ENCODE data around the gene ALB.

Gene ALB

DNA sequence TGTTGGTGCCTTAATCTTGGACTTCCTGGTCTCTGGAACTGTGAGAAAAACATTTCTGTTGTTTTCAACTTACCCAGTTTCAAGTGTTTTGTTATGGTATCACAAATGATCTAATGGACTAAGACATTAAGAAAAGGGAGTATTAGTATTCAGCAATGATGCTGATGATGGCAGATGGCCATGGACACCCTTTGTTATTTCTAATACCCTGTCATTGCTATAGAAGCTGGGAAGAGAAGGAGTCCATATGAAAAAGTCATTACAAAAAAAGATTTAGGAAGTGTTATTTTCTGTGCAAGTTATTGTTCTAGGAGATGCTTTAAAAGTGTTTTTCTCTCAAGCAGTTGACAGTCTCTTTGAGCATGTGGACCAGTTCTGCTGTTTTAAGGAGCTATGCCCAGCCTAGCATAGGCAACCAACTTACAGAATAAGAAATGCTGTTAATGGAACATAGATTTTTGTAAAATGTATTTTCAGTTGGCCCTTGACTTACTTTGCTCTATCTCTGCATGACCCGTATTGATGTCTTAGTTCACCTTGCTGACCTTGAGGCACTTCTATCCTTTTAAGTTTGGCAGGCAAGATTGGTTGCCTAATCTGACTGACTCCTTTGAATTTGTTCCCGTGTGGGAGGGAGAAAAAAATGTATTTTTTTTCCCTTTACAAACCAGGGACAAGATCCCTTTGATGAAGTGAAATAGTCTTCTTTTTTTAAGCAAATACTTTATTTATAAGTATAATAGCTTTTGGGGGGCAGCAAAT lies 25.9 kb downstream of the ALB start:
- DNase-seq (ENCODE audit: low read depth in 2 of 2): no peak

DNA sequence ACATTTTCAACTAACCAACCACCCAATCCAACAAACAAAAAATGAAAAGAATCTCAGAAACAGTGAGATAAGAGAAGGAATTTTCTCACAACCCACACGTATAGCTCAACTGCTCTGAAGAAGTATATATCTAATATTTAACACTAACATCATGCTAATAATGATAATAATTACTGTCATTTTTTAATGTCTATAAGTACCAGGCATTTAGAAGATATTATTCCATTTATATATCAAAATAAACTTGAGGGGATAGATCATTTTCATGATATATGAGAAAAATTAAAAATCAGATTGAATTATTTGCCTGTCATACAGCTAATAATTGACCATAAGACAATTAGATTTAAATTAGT lies 27.7 kb downstream of the ALB start:
- DNase-seq (ENCODE audit: low read depth in 2 of 2): no peak

DNA sequence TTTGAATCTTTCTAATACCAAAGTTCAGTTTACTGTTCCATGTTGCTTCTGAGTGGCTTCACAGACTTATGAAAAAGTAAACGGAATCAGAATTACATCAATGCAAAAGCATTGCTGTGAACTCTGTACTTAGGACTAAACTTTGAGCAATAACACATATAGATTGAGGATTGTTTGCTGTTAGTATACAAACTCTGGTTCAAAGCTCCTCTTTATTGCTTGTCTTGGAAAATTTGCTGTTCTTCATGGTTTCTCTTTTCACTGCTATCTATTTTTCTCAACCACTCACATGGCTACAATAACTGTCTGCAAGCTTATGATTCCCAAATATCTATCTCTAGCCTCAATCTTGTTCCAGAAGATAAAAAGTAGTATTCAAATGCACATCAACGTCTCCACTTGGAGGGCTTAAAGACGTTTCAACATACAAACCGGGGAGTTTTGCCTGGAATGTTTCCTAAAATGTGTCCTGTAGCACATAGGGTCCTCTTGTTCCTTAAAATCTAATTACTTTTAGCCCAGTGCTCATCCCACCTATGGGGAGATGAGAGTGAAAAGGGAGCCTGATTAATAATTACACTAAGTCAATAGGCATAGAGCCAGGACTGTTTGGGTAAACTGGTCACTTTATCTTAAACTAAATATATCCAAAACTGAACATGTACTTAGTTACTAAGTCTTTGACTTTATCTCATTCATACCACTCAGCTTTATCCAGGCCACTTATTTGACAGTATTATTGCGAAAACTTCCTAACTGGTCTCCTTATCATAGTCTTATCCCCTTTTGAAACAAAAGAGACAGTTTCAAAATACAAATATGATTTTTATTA lies 28.3 kb downstream of the ALB start:
- DNase-seq (ENCODE audit: low read depth in 2 of 2): no peak

DNA sequence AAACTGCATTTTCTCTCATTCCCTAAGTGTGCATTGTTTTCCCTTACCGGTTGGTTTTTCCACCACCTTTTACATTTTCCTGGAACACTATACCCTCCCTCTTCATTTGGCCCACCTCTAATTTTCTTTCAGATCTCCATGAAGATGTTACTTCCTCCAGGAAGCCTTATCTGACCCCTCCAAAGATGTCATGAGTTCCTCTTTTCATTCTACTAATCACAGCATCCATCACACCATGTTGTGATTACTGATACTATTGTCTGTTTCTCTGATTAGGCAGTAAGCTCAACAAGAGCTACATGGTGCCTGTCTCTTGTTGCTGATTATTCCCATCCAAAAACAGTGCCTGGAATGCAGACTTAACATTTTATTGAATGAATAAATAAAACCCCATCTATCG lies 29.1 kb downstream of the ALB start:
- DNase-seq (ENCODE audit: low read depth in 2 of 2): no peak

DNA sequence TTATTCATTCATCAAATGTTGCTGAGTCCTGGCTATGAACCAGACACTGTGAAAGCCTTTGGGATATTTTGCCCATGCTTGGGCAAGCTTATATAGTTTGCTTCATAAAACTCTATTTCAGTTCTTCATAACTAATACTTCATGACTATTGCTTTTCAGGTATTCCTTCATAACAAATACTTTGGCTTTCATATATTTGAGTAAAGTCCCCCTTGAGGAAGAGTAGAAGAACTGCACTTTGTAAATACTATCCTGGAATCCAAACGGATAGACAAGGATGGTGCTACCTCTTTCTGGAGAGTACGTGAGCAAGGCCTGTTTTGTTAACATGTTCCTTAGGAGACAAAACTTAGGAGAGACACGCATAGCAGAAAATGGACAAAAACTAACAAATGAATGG lies 30.2 kb downstream of the ALB start:
- DNase-seq (ENCODE audit: low read depth in 2 of 2): no peak

DNA sequence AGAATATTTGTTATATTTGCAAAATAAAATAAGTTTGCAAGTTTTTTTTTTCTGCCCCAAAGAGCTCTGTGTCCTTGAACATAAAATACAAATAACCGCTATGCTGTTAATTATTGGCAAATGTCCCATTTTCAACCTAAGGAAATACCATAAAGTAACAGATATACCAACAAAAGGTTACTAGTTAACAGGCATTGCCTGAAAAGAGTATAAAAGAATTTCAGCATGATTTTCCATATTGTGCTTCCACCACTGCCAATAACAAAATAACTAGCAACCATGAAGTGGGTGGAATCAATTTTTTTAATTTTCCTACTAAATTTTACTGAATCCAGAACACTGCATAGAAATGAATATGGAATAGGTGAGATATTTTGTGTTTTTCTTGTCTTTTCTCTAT lies 31.9 kb downstream of the ALB start, which contains the start of gene AFP:
TSS of gene AFP (plus strand) at position 238 of the 400 bp plus-strand sequence. CDS start at position 280, 42 bp downstream.
- DNase-seq (ENCODE audit: low read depth in 2 of 2): no peak

DNA sequence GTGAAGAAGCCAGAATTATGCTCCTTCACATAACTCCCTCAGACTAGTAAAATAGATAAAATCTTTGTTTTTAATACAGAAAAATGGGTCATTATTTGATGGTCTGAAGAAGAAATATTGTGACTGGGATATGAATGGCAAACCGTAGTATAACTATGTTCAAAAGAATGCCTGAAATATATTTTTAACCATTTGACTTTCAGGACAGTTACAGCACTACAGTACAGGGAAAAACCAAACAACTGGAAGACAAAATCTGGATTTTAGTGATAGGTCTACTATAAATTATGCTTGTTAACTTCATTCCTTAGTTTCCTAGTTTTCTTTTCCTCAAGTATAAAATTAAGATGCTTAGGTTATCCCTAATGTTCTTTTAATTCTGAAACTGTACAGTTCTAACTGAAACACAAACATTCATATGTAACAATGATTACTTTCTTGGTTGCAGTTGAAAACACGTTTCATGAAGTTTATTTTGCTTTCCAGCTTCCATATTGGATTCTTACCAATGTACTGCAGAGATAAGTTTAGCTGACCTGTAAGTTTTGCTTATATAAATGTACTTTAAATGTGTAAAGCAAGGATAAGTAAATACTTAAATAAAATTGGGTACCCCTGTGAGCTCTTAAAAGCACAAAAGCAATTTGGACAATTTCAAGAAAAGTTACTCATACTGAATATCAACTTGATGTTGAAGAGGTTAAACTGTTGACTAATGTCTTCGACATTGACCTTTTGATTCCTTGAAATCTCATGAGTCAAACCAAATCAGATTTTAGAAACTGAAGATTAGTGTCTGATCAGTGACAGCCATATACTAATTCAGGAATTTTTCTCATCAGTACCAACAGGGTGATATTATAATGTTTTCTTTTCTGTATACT lies 32.8 kb downstream of the ALB start:
- DNase-seq (ENCODE audit: low read depth in 2 of 2): no peak

DNA sequence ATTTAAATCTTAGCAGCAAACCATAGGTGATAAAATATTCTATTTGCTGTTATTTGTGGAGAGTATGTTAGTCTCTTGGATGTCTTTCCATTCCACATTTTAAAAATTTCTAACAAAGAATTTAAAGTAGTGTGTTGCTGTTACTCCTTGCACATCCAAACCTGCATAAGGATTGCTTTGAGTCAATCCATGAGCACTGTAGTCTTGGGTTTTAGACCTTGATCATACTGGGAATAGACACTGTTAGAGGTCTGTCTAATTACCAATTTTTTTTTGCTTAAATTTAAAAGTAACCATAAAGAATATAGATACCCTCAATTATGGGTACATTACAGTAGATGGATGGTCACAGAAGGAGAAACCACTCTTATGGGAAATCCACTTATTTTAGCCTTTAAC lies 33.5 kb downstream of the ALB start:
- DNase-seq (ENCODE audit: low read depth in 2 of 2): no peak

DNA sequence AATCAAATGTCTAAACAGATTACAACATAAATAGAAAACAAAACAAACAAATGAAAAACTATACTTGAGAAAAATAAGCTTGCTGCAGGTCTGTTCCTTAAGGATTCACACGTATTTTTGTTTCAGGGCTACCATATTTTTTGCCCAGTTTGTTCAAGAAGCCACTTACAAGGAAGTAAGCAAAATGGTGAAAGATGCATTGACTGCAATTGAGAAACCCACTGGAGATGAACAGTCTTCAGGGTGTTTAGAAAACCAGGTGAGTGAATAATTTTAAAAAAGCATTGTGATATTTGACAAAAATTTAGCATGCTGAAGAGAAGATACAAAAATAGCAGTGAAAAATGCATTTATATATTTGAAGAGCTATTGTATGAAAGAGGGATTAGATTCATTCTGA lies 34.0 kb downstream of the ALB start:
- DNase-seq (ENCODE audit: low read depth in 2 of 2): no peak

DNA sequence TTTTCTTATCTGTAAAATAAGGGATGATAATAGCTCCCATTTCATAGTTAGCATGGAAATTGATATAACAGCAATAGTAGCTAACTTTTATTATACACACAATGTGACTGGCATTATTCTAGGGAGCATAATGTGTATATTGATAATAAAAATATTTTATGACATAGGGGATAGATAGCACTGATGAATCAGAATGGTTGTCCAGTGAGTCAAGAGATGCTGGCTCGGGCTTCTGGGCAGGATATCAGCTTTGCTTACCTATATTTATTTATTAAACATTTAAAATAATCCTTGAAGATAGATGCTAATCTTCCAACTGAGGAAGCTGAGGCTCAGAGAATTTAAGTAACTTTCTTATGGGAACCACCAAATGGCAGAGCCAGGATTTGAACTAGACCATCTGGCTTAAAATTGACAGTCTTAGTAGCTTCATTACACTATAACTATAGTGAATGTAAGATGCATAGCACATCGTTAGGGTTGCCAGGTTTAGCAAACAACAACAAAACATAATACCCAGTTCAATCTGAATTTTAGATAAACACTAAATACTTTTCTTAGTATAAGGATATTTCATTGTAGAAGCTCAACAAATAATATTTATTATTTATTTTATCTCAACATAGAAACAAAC lies 34.6 kb downstream of the ALB start:
- DNase-seq (ENCODE audit: low read depth in 2 of 2): no peak

DNA sequence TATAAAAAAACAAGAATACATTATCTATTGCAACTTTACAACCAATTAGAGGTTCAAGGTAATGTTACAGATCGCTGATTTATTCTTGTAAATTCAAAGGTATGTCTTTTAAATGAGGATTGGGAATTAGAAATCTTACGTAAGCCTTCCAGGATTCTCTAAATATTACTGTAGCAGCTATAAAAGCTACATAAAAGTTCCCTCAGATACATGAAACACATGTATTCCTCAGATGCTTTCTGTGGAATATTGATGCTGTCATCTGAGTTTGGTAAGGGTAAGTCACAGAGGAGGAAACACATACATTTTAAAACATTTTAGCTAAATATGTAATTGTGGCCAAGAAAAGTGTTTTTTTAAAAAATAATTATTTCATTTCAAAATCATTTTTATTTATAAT lies 35.4 kb downstream of the ALB start:
- no peak for DNase-seq (ENCODE audit: low read depth in 2 of 2)

DNA sequence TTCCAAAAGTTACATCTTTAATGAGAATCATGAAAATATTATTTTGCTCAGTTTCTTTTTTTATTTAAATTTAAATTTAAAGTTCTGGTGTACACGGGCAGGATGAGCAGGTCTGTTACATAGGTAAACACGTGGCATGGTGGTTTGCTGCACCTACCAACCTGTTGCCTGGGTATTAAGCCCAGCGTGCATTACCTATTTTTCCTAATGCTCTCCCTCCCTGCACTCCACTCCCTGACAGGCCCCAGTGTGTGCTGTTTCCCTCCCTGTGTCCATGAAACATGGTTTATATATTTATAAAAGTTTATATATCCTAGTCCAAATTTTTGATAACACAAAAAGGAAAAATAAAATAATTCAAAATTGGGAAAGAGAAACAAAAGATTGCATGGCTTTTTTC lies 35.9 kb downstream of the ALB start:
- no peak for DNase-seq (ENCODE audit: low read depth in 2 of 2)

DNA sequence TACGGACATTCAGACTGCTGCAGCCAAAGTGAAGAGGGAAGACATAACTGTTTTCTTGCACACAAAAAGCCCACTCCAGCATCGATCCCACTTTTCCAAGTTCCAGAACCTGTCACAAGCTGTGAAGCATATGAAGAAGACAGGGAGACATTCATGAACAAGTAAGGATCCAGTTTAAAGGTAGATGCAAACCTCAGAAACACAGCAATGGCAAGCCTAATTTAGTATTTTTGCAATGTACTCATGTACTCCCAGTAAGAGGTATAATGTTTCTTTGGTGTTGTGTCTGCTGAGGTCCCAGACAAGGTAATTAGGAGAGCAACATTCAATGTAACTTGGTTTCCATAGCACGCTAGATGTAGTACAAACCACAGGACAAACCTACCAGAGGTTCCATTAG lies 36.6 kb downstream of the ALB start:
- no peak for DNase-seq (ENCODE audit: low read depth in 2 of 2)

DNA sequence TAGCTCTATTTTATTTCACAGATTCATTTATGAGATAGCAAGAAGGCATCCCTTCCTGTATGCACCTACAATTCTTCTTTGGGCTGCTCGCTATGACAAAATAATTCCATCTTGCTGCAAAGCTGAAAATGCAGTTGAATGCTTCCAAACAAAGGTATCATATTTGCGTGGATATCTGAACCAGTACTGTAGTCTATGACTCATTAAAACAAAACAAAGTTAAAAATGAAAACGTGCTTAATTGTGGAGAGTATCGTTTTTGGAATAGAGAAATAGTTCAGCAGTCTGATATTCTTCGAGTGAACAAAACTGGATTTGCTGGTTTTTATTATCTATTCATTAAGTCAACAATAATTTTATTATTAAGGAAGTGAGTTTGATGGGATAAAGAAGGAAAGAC lies 38.2 kb downstream of the ALB start:
- no peak for DNase-seq (ENCODE audit: low read depth in 2 of 2)

DNA sequence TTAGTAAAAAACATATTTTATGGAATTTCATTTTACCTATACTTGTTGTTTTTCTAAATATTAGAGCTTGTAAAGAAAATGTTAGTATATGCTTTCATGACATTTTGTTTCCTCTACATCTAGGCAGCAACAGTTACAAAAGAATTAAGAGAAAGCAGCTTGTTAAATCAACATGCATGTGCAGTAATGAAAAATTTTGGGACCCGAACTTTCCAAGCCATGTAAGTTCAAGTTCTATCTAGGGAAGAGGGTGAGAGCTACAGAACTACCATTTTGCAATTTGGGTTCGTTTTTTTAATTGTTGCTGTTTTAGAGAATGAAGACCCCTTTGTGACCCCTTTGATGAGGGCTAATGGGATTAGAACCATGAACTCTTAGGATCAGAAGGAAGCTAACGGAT lies 39.1 kb downstream of the ALB start:
- no peak for DNase-seq (ENCODE audit: low read depth in 2 of 2)

DNA sequence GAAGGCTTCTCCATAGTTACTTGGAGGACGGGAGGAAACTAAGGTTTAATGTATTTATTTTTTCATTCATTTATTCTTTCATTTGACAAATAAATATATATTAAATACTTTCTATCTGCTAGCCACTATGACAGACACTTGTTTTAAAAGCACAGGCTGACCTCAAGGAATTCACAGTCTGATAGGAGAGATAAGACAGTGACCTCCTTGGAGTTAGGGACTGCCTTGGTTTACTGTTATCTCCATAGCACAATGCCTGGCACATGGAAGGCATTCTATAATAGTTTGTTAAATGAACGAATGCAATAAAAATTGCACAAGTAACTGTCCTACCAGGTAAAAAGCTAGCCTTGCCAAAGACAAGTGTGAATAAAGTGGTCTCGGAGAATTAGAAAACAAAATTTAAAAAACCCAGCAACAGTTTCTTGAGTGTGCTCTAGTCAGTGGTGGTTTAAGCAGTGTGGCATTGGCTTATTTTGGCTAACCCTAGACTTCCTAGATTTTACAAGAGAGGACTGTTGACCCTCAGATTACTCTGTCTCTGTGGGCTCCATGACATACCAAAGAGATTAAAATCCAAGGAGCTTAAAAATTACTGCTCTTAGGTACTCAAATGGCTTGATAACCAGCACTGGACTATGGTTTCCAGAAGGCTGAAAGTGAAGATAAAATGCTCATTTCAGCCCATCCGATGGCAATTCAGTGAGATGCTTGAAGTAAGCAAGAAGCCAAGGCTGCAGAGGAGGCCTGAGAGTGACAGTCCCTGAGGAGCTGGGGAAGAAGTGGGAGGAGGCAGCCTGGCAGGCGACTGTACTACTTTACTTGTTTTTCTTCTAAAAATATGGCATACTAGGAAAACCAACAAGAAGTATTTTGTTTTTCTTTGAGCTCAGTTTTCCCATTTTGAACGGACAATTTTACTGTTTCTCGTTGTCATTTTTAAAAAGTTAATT lies 41.6 kb downstream of the ALB start:
- DNase-seq (ENCODE audit: low read depth in 2 of 2): no peak

DNA sequence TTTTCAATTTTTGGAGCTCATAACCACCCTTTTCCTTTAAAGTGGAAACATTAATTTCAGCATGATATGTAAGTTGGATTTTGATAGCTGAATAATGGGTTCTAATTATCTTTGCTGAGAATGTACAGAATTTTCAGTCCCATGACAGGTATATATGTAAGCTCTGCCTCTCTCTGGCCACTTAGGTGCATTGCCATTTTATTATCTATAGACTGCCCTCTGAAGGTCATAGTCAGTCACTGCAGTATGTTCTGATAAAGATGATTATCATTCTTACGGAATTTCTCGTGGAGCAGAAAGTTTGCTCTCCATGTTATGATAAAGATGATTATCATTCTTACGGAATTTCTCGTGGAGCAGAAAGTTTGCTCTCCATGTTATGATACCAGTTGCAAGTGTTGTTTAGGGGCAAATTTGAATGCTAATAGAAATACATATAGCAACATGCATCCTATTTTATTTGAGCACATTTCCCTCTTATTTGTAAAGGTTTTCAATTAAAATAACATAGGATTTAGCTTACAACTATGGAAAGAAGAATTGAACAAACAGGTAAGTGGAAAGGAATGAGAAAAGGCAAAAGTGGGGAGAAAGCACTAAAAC lies 42.4 kb downstream of the ALB start:
- DNase-seq (ENCODE audit: low read depth in 2 of 2): no peak

DNA sequence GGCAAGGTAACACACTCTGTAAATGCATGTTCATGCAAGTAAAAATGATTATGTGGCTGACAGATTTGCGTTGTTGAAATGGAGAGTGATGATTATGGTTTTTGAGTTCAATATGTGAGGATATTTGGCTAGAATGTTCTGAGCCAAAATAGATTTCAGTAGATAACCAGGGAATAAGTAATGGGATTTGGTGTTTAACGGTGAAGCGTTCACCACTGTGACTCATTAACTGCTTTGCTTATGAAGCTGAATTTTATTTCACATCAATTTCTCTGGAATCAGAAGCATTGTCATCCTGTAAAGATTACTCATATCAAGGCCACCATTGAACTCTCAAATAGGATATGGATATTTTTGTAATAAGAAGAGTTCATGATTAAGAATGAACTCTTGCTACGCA lies 43.6 kb downstream of the ALB start:
- no peak for DNase-seq (ENCODE audit: low read depth in 2 of 2)

DNA sequence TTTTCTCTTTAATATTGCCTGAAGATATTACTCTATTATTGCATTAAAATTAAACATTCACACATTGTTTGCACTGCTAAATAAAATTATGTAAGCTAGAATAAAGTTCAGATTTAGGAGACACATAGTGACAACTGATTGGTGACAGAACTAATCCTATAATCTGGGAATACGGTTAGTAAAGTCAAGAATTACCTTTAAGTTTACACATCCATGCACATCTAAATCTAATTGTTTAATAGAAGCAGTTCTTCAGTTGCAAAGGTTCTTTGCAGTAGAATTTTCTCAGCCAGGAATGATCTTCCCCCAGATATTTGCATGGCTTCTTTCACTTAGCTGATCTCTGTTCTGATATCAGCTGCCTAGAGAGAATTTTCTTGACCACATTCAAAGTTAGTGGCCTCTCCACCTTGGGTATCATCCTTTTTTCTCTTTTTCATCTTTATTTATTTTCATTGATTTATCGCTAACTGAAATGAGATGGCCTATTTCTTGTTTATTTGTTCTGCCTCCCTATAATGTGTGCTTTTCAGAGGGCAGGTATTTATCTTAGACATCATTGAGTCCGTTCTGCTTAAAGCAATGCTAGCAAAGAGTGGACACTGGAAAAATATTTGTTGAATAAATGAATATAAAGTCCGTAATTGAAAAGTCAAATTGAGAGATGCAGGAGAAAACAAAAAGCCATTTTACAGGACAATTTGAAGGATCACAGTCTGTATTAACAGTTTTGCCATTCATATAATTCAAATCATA lies 44.5 kb downstream of the ALB start:
- DNase-seq (ENCODE audit: low read depth in 2 of 2): no peak

Measured in stimulated activated CD8-positive, alpha-beta memory T cell treated with anti-CD3 and anti-CD28 coated beads, Interleukin-7, amount 100 ng/mL, for 4 hours (primary cell).